ENCODE measurements around the gene SLC2A13.

GRCh38 chr12:40138526-40138925, 32.6 kb upstream of the SLC2A13 start:
- no peak for TF ChIP-seq CTCF (conservative IDR thresholded peaks at IDR 0.05 in 1 of 2, IDR thresholded peaks at IDR 0.05 in 1 of 2; ENCODE audit: extremely low read depth in 1 of 2, insufficient read depth in 1 of 2, low read depth in 1 of 2, low read length in 2 of 2)
- no peak for TF ChIP-seq EZH2 (IDR thresholded peaks at IDR 0.05; ENCODE audit: borderline replicate concordance, low read length)

Data from mammary epithelial cell (primary cell).